ENCODE results near the gene POLR2J. TPM values are rescaled to one million over a fixed set of nuclear protein-coding genes. Genes with fewer than 3 reads are reported as not detected.
"Not testable (repeated sequence)": the region's sequence is repeated elsewhere in the genome, so short reads cannot be mapped to it uniquely, and the experiment has no call there.

POLR2J gene
- total RNA-seq, 5 donors from 2014 or later (not counting 1 experiment from before 2014, with no cell fraction given), result 35.2 to 53.7 (median 42.3) TPM

GRCh38 chr7:102457352-102457924 is 21.3 kb downstream of the POLR2J start:
- no peak for ATAC-seq (replicated peaks in 1 of 4)
- Mint-ChIP-seq H3K36me3 (no peaks in the 10 kb centered on the region), H3K4me1 (peaks cover 3 to 8% (median 7%) of the 10 kb centered on the region in 3 donors), H3K9me3 (no peaks in the 10 kb centered on the region), H3K4me3 (no peak overlapping the region), H3K27me3 (no peaks in the 10 kb centered on the region), H3K27ac (no peak overlapping the region)
- POLR2A ChIA-PET, result no interaction called here
- Histone ChIP-seq H3K27me3 (replicated peaks in 1 of 2; ENCODE audit: control insufficient read depth in 2 of 2, extremely low read depth in 1 of 2, insufficient read depth in 2 of 2, low read length in 1 of 2) (no peaks in the 10 kb centered on the region), H3K4me3 (ENCODE audit: control insufficient read depth in 1 of 2, extremely low read depth in 1 of 2, low read length in 1 of 2) (no peak overlapping the region), H3K36me3 (ENCODE audit: control insufficient read depth in 2 of 2, extremely low read depth in 1 of 2, insufficient read depth in 1 of 2, low read length in 1 of 2) (peaks cover 18 to 33% of the 10 kb centered on the region in 2 donors), H3K9me3 (no peaks in the 10 kb centered on the region), H3K4me1 (ENCODE audit: control insufficient read depth in 1 of 2, extremely low read depth in 1 of 2, insufficient read depth in 2 of 2, low read length in 2 of 2) (peaks cover 0 to 6% of the 10 kb centered on the region in 2 experiments), H3K27ac (ENCODE audit: low read length) (no peak overlapping the region)
- CTCF ChIA-PET, result no interaction called here
- WGBS (ENCODE audit: insufficient coverage), result 94% methylated on average over 28 of the region's 40 CpGs
- no peak for DNase-seq

- H3K27me3 ChIP-seq (replicated peaks in 1 of 2; ENCODE audit: control insufficient read depth in 2 of 2, extremely low read depth in 1 of 2, insufficient read depth in 2 of 2, low read length in 1 of 2), result no peaks in the 10 kb centered on the region
- no peaks in the 10 kb centered on the region for H3K9me3 Mint-ChIP-seq
- H3K36me3 ChIP-seq (ENCODE audit: control insufficient read depth in 2 of 2, extremely low read depth in 1 of 2, insufficient read depth in 1 of 2, low read length in 1 of 2), result peaks cover 18 to 33% of the 10 kb centered on the region in 2 donors
- peaks cover 0 to 5% (median 4%) of the 10 kb centered on the region in 3 donors for H3K4me1 Mint-ChIP-seq
- H3K4me3 ChIP-seq (ENCODE audit: control insufficient read depth in 1 of 2, extremely low read depth in 1 of 2, low read length in 1 of 2), result no peak overlapping the region
- CTCF ChIA-PET, result interaction anchor here in 1 of 2 donors (1.0 kb wide), 1 partner anchor 44 kb away, joined by 3 read pairs; no protein-coding TSS in a partner anchor
- no peak overlapping the region for H3K27ac Mint-ChIP-seq
- no peaks in the 10 kb centered on the region for H3K4me1 ChIP-seq (ENCODE audit: control insufficient read depth in 1 of 2, extremely low read depth in 1 of 2, insufficient read depth in 2 of 2, low read length in 2 of 2)
- no peaks in the 10 kb centered on the region for H3K9me3 ChIP-seq
- POLR2A ChIA-PET, result no interaction called here
- DNase-seq (no peak), ATAC-seq (replicated peaks in 1 of 4) (no peak)
- no peak overlapping the region for H3K4me3 Mint-ChIP-seq
- no peak overlapping the region for H3K27ac ChIP-seq (ENCODE audit: low read length)
- no peaks in the 10 kb centered on the region for H3K36me3 Mint-ChIP-seq
- 97% methylated on average over 8 of the region's 10 CpGs for WGBS (ENCODE audit: insufficient coverage)
- no peaks in the 10 kb centered on the region for H3K27me3 Mint-ChIP-seq
These were observed 22.4 kb downstream of the POLR2J start for GRCh38 chr7:102456327-102456726.

GRCh38 chr7:102455596-102455995 is 23.1 kb downstream of the POLR2J start:
- Histone ChIP-seq H3K9me3 (no peaks in the 10 kb centered on the region), H3K27ac (ENCODE audit: low read length) (no peak overlapping the region), H3K27me3 (replicated peaks in 1 of 2; ENCODE audit: control insufficient read depth in 2 of 2, extremely low read depth in 1 of 2, insufficient read depth in 2 of 2, low read length in 1 of 2) (no peaks in the 10 kb centered on the region), H3K36me3 (ENCODE audit: control insufficient read depth in 2 of 2, extremely low read depth in 1 of 2, insufficient read depth in 1 of 2, low read length in 1 of 2) (peaks cover 18 to 33% of the 10 kb centered on the region in 2 donors), H3K4me3 (ENCODE audit: control insufficient read depth in 1 of 2, extremely low read depth in 1 of 2, low read length in 1 of 2) (no peak overlapping the region), H3K4me1 (ENCODE audit: control insufficient read depth in 1 of 2, extremely low read depth in 1 of 2, insufficient read depth in 2 of 2, low read length in 2 of 2) (no peaks in the 10 kb centered on the region)
- Mint-ChIP-seq H3K9me3 (no peaks in the 10 kb centered on the region), H3K4me3 (no peak overlapping the region), H3K27me3 (no peaks in the 10 kb centered on the region), H3K36me3 (no peaks in the 10 kb centered on the region), H3K27ac (no peak overlapping the region), H3K4me1 (peaks cover 0 to 2% (median under 1%) of the 10 kb centered on the region in 3 donors)
- no peak for ATAC-seq (replicated peaks in 1 of 4)
- CTCF ChIA-PET, result interaction anchor here in 1 of 2 donors (1.0 kb wide), 1 partner anchor 43 kb away, joined by 3 read pairs; no protein-coding TSS in a partner anchor
- no peak for DNase-seq
- WGBS (ENCODE audit: insufficient coverage), result 94% methylated on average over 9 of the region's 11 CpGs
- POLR2A ChIA-PET, result no interaction called here

GRCh38 chr7:102454932-102455331 is 23.8 kb downstream of the POLR2J start:
- H3K27me3 ChIP-seq (replicated peaks in 1 of 2; ENCODE audit: control insufficient read depth in 2 of 2, extremely low read depth in 1 of 2, insufficient read depth in 2 of 2, low read length in 1 of 2); H3K36me3 Mint-ChIP-seq; CTCF ChIA-PET; DNase-seq; POLR2A ChIA-PET; H3K27ac Mint-ChIP-seq; H3K4me1 Mint-ChIP-seq; H3K9me3 ChIP-seq; H3K4me1 ChIP-seq (ENCODE audit: control insufficient read depth in 1 of 2, extremely low read depth in 1 of 2, insufficient read depth in 2 of 2, low read length in 2 of 2); H3K4me3 Mint-ChIP-seq; H3K27me3 Mint-ChIP-seq; H3K9me3 Mint-ChIP-seq; H3K27ac ChIP-seq (ENCODE audit: low read length); H3K4me3 ChIP-seq (ENCODE audit: control insufficient read depth in 1 of 2, extremely low read depth in 1 of 2, low read length in 1 of 2); ATAC-seq (replicated peaks in 1 of 4): not testable (repeated sequence)
- 100% methylated on average over 1 of the region's 10 CpGs for WGBS (ENCODE audit: insufficient coverage)
- H3K36me3 ChIP-seq (ENCODE audit: control insufficient read depth in 2 of 2, extremely low read depth in 1 of 2, insufficient read depth in 1 of 2, low read length in 1 of 2), result peaks cover 18 to 30% of the 10 kb centered on the region in 2 donors

- H3K27ac ChIP-seq (ENCODE audit: low read length), result no peak overlapping the region
- DNase-seq, result no peak
- Mint-ChIP-seq H3K27ac (no peak overlapping the region), H3K9me3 (no peaks in the 10 kb centered on the region), H3K4me1 (peaks cover 0 to 4% (median 0%) of the 10 kb centered on the region in 3 donors), H3K36me3 (no peaks in the 10 kb centered on the region), H3K27me3 (no peaks in the 10 kb centered on the region), H3K4me3 (no peak overlapping the region)
- POLR2A ChIA-PET, result no interaction called here
- H3K36me3 ChIP-seq (ENCODE audit: control insufficient read depth in 2 of 2, extremely low read depth in 1 of 2, insufficient read depth in 1 of 2, low read length in 1 of 2), result peaks cover 15 to 29% of the 10 kb centered on the region in 2 donors
- H3K9me3 ChIP-seq, result no peaks in the 10 kb centered on the region
- H3K4me3 ChIP-seq (ENCODE audit: control insufficient read depth in 1 of 2, extremely low read depth in 1 of 2, low read length in 1 of 2), result no peak overlapping the region
- H3K27me3 ChIP-seq (replicated peaks in 1 of 2; ENCODE audit: control insufficient read depth in 2 of 2, extremely low read depth in 1 of 2, insufficient read depth in 2 of 2, low read length in 1 of 2), result no peaks in the 10 kb centered on the region
- H3K4me1 ChIP-seq (ENCODE audit: control insufficient read depth in 1 of 2, extremely low read depth in 1 of 2, insufficient read depth in 2 of 2, low read length in 2 of 2), result peaks cover 0 to 3% of the 10 kb centered on the region in 2 experiments
- ATAC-seq (replicated peaks in 1 of 4), result no peak
- CTCF ChIA-PET, result no interaction called here
- WGBS (ENCODE audit: insufficient coverage), result 93% methylated on average over 12 of the region's 12 CpGs
These were observed 24.3 kb downstream of the POLR2J start for GRCh38 chr7:102454468-102454867.

GRCh38 chr7:102453319-102453718 is 25.4 kb downstream of the POLR2J start:
- H3K27me3 Mint-ChIP-seq, result no peaks in the 10 kb centered on the region
- POLR2A ChIA-PET, result no interaction called here
- H3K36me3 Mint-ChIP-seq, result peaks cover 5% of the 10 kb centered on the region
- no peaks in the 10 kb centered on the region for H3K27me3 ChIP-seq (replicated peaks in 1 of 2; ENCODE audit: control insufficient read depth in 2 of 2, extremely low read depth in 1 of 2, insufficient read depth in 2 of 2, low read length in 1 of 2)
- no peak overlapping the region for H3K27ac Mint-ChIP-seq
- peaks cover 0 to 3% of the 10 kb centered on the region in 2 experiments for H3K4me1 ChIP-seq (ENCODE audit: control insufficient read depth in 1 of 2, extremely low read depth in 1 of 2, insufficient read depth in 2 of 2, low read length in 2 of 2)
- no peaks in the 10 kb centered on the region for H3K9me3 ChIP-seq
- no peaks in the 10 kb centered on the region for H3K9me3 Mint-ChIP-seq
- peaks cover 17 to 21% of the 10 kb centered on the region in 2 donors for H3K36me3 ChIP-seq (ENCODE audit: control insufficient read depth in 2 of 2, extremely low read depth in 1 of 2, insufficient read depth in 1 of 2, low read length in 1 of 2)
- peaks cover 0 to 4% (median 0%) of the 10 kb centered on the region in 3 donors for H3K4me1 Mint-ChIP-seq
- CTCF ChIA-PET, result no interaction called here
- no peak overlapping the region for H3K4me3 Mint-ChIP-seq
- WGBS (ENCODE audit: insufficient coverage), result 90% methylated on average over 7 of the region's 7 CpGs
- no peak overlapping the region for H3K27ac ChIP-seq (ENCODE audit: low read length)
- ATAC-seq (replicated peaks in 1 of 4) (no peak), DNase-seq (no peak)
- no peak overlapping the region for H3K4me3 ChIP-seq (ENCODE audit: control insufficient read depth in 1 of 2, extremely low read depth in 1 of 2, low read length in 1 of 2)
